NCI-H82 treated with DMSO at 0.1 percent for 48 hours (cell line): ENCODE measurements around the gene UNC13B.

Experiments
- DNase-seq: peaks from one replicate; lab custom pipeline; 2025; ENCODE audit not compliant: unreplicated experiment; lab: John Stamatoyannopoulos, UW

The UNC13B gene

GRCh38 chr9:35415402-35416097, 253.7 kb downstream of the UNC13B start:
- DNase-seq, result no peak

DNA sequence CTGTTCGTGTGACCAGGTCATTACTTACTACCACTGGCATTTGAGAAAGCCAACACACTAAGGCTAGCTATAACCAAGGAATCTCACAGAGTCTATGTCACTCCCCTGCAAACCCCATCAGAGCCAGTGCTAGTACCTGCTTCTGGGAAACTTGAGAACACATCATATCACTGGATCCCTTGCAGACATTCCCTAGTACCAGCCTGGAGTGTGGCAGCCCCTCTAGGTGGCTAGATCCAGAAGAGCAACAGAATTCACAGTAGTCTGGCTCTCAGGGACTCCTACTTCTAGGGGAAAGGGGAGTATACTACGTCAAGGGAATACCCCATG, 254.3 kb downstream of the UNC13B start:
- no peak for DNase-seq

DNA sequence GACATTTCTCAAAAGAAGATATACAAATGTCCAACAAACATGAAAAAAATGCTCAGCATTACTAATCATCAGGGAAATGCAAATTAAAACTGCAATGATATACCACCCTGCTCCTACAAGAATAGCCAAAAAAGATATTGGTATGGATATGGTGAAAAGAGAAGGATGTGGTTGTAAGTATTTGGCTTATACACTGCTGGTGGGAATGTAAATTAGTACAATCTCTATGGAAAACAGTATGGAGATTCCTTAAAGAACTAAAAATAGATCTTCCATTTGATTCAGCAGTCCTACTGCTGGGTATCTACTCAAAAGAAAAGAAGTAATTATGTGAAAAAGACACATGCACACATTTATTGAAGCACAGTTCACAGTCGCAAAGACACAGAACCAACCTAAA, 260.5 kb downstream of the UNC13B start:
- DNase-seq, result no peak

- DNase-seq, result no peak
Observed at GRCh38 chr9:35422753-35423152, 260.9 kb downstream of the UNC13B start.

GRCh38 chr9:35423499-35423898, 261.7 kb downstream of the UNC13B start:
- DNase-seq, result no peak

DNA sequence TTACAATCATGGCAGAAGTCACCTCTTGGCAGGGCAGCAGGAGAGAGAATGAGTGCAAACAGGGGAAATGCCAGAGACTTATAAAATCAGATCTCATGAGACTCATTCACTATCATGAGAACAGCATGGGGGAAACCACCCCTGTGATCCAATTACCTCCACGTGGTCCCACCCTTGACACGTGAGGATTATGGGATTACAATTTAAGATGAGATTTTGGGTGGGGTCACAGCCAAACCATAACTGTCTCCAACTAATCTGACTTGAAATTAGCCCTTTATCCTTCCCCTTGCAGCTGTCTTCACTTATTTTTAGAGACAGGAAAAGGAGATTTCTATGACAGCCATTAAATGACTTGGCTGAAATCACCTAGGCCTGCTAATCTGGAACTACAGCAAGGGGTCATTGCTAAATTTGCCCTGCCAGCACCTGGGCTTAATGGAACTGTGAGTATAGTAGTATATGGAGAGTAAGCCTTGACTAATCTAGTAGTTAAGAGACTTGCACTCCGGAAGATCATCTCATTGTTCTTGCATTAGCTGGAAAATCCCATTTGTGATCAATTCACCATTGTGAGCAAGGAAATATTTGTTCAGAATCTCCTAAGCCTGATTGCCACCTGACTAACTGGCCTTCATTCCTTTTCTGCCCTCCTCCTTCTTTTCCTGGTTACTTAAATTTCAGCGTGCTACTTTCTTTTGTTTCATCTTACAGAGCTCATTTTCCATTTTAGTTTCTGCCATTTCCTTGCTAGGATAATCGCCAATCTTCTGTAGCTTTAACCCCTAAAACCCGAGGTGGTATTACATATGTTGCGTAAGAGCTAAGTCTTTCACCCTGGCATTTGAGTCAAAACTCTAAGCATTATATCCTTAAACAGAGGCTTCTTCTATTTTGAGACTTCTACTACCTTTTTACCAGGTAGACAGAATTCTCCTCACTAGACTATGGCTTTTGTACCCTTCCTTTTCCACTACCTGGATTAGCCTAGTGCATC, 262.8 kb downstream of the UNC13B start:
- DNase-seq, result peak; percentile 98

DNA sequence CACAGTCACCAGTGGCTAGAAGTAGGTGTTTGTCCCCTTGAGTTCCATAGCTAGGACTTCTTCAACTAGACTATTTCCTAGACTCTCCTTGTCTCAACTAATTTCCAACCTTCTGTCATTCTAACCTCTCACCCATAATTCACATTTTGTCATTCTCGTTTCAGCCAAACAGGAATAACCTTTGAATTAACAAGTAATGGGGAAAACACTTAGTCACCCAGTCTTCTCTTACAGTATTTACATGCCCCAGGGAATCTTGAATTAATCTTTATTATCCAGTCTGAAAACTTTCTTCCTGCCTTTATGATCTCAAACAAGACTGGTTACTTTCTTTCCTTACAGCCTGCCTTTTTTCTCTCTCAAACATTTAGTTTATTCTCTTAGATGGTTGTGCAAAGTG, 264.8 kb downstream of the UNC13B start:
- DNase-seq, result no peak

- DNase-seq, result no peak
Observed at GRCh38 chr9:35431467-35431866, 269.7 kb downstream of the UNC13B start.

GRCh38 chr9:35432076-35432475, 270.3 kb downstream of the UNC13B start:
- no peak for DNase-seq

DNA sequence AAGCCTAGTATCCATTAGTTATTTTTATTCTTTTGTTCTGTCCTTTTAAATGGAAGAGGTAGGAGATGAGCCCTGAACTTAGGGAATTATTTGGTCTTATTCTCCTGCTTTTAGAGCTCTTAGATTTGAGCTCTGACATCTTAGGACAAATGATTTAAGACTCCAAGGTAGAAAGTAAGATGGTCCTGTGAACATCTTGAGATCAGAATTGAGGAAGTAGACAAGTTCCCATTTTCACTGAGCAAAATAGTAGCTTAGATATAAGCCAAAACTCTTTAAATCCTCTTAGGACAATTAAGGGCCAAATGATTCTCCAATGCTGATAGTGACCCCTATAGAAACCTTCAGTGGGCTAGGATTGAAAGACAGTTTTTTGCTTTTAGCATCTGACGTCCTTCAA, 275.1 kb downstream of the UNC13B start:
- DNase-seq, result no peak

- DNase-seq, result no peak
Observed at GRCh38 chr9:35446012-35446411, 284.2 kb downstream of the UNC13B start.

GRCh38 chr9:35448496-35448895, 286.7 kb downstream of the UNC13B start:
- DNase-seq, result no peak

- no peak for DNase-seq
Observed at GRCh38 chr9:35452481-35452880, 290.7 kb downstream of the UNC13B start.

DNA sequence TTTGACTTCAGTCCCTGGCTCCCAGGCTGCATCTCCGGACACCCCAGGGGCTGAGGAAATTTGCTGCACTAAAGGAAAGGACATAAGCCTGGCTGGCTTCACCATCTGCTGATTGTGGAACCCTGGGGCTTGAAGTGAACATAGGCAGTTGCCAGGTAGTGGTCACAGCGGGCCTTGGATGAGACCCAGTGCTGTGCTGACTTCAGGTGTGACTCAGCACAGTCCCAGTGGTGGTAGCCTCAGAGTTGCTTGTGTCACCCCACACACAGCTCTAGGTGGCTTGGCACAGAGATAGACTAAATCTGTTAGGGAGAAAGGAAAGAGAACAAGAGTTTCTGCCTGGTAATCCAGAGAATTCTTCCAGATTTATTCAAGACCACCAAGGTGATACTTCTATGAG, 292.0 kb downstream of the UNC13B start:
- DNase-seq, result no peak
